Measurements from ENCODE around the gene FLACC1. TPM values are rescaled to one million over a fixed set of nuclear protein-coding genes. Genes with fewer than 3 reads are reported as not detected.

FLACC1 gene
- total and polyA plus RNA-seq, 9 of the 15 experiments (the other 6 are each of a cell fraction or from before 2014, with no cell fraction given) = 0.07 to 0.68 (median 0.22) TPM; not detected in 2

- no peak overlapping the region for H3K27ac ChIP-seq (ENCODE audit: extremely low read depth, low read depth, low read length)
- no peak overlapping the region for H2AFZ ChIP-seq (ENCODE audit: low read depth, low read length)
- H3K9me3 ChIP-seq (replicated peaks; ENCODE audit: control insufficient read depth, insufficient read depth, low read depth, low read length) = no peaks in the 10 kb centered on the region
- H3K9ac ChIP-seq (ENCODE audit: insufficient read depth in 1 of 2, low read depth in 2 of 2, low read length in 2 of 2) = no peak overlapping the region
- no peaks in the 10 kb centered on the region for H3K9me1 ChIP-seq (ENCODE audit: control insufficient read depth, insufficient read depth, low read length)
- no peaks in the 10 kb centered on the region for H3K27me3 ChIP-seq (ENCODE audit: control insufficient read depth in 2 of 2, insufficient read depth in 2 of 2, low read length in 2 of 2)
- POLR2A ChIA-PET = no interaction called here
- in situ Hi-C loops (cut with MboI) (loop anchor here (25.0 kb wide), 1 partner anchor 446 kb away; no protein-coding TSS in a partner anchor), intact Hi-C loops (cut with micrococcal nuclease) (no loop called here)
- FAIRE-seq (no peak), DNase-seq (ENCODE audit: extremely low read depth in 1 of 4, low spot score in 3 of 4) (peak in 1 of 4 experiments; percentile 22), ATAC-seq (no peak)
- no peaks in the 10 kb centered on the region for H4K20me1 ChIP-seq (replicated peaks; ENCODE audit: control insufficient read depth, insufficient read depth, low read length)
- no peaks in the 10 kb centered on the region for H3K36me3 ChIP-seq (ENCODE audit: control insufficient read depth, insufficient read depth, low read length)
- no peak overlapping the region for H3K4me3 ChIP-seq
- H3K4me2 ChIP-seq (ENCODE audit: insufficient read depth, low read length) = no peak overlapping the region
- H3K4me1 ChIP-seq (replicated peaks in 1 of 2; ENCODE audit: control insufficient read depth in 2 of 2, insufficient read depth in 2 of 2, low read length in 2 of 2) = no peaks in the 10 kb centered on the region
- no TSS peak for BruUV-seq (replicated peaks)
- H3K79me2 ChIP-seq (ENCODE audit: control insufficient read depth, insufficient read depth, low read length) = no peaks in the 10 kb centered on the region
- CTCF ChIA-PET (ENCODE audit: low intra/inter-chr PET ratio) = no interaction called here
- 79% methylated on average over 6 of the region's 7 CpGs for WGBS (ENCODE audit: insufficient coverage, low coverage, missing lambda C conversion rate)
- TF ChIP-seq ZNF121 (CRISPR knock-in tag; conservative IDR thresholded peaks at IDR 0.05) = 0 out of 2 replicates have a peak, but pooled peaks have one; percentile 25
- no peak for TF ChIP-seq GTF2A2 (tag; IDR thresholded peaks at IDR 0.05)
- TF ChIP-seq HNRNPK (IDR thresholded peaks at IDR 0.05; ENCODE audit: low read depth, low read length, poor library complexity, severe bottlenecking) = no peak
- peak; percentile 31 for TF ChIP-seq FOS (IDR thresholded peaks at IDR 0.05; ENCODE audit: extremely low read depth, insufficient read length)
- no peak for TF ChIP-seq CCAR2 (IDR thresholded peaks at IDR 0.05; ENCODE audit: low read depth, low read length)
- no peak for TF ChIP-seq SFPQ (IDR thresholded peaks at IDR 0.05; ENCODE audit: low read depth, low read length)
- no peak for TF ChIP-seq TAF1 (IDR thresholded peaks at IDR 0.05; ENCODE audit: control insufficient read depth, extremely low read depth, insufficient read depth, low read length, severe bottlenecking)
- TF ChIP-seq E2F8 (IDR thresholded peaks at IDR 0.05; ENCODE audit: low read depth, partially characterized antibody) = no peak
- TF ChIP-seq SMARCA4 (IDR thresholded peaks at IDR 0.05) = peak; percentile 54; the same call in 1 of the 2 replicates
- peak; percentile 73 for TF ChIP-seq JUND (IDR thresholded peaks at IDR 0.05; ENCODE audit: borderline replicate concordance, low read depth, low read length)
- TF ChIP-seq JUND (tag; IDR thresholded peaks at IDR 0.05; ENCODE audit: borderline replicate concordance, low read depth, low read length) = peak; percentile 51; the same call in 1 of the 3 replicates
- TF ChIP-seq GTF2B (IDR thresholded peaks at IDR 0.05; ENCODE audit: extremely low read depth, insufficient read length) = no peak
- no peak for TF ChIP-seq LCOR (CRISPR knock-in tag; IDR thresholded peaks at IDR 0.05)
- TF ChIP-seq JUN (IDR thresholded peaks at IDR 0.05; ENCODE audit: borderline replicate concordance, low read depth, low read length) = peak; percentile 84; the same call in 1 of the 2 replicates
- no peak for TF ChIP-seq JUN (CRISPR knock-in tag; IDR thresholded peaks at IDR 0.05; ENCODE audit: borderline replicate concordance)
- TF ChIP-seq ARID2 (IDR thresholded peaks at IDR 0.05) = no peak
Observed at GRCh38 chr2:201358684-201359083, 1.5 kb upstream of the FLACC1 start.
